H9 (cell line): ENCODE data around the gene MBD3L2B. TPM values are rescaled to one million over a fixed set of nuclear protein-coding genes. Genes with fewer than 3 reads are reported as not detected.
"Not testable (repeated sequence)": the region's sequence is repeated elsewhere in the genome, so short reads cannot be mapped to it uniquely, and the experiment has no call there.

Source experiments
- DNase-seq: peaks from one replicate; pipeline ENCODE4 v3.0.0-alpha.2; 2017
- H2AFZ ChIP-seq: one replicate; pipeline ENCODE4 v1.6.1; 2013; ENCODE audit warnings: mild to moderate bottlenecking, low read length, control low read depth, moderate library complexity
- H2AK5ac ChIP-seq: 2 replicates; pipeline ENCODE4 v1.6.1; 2013; ENCODE audit warnings: low read length, control low read depth, mixed read lengths; ENCODE audit not compliant: insufficient read length
- H2BK120ac ChIP-seq: one replicate; pipeline ENCODE4 v1.6.1; 2013; ENCODE audit warnings: low read depth, mild to moderate bottlenecking, low read length, control low read depth, inconsistent platforms; ENCODE audit not compliant: poor library complexity, severe bottlenecking
- H2BK12ac ChIP-seq: 2 replicates; pipeline ENCODE4 v1.6.1; 2013; ENCODE audit warnings: low read length, control low read depth, mixed read lengths, low read depth; ENCODE audit not compliant: insufficient read length
- H2BK15ac ChIP-seq: 2 replicates; pipeline ENCODE4 v1.6.1; 2013; ENCODE audit warnings: low read depth, low read length, control low read depth
- H2BK20ac ChIP-seq: one replicate; pipeline ENCODE4 v1.6.1; 2013; ENCODE audit warnings: low read depth, mild to moderate bottlenecking, low read length, control low read depth, inconsistent platforms; ENCODE audit not compliant: poor library complexity, severe bottlenecking
- H2BK5ac ChIP-seq: 2 replicates; pipeline ENCODE4 v1.6.1; 2013; ENCODE audit warnings: low read length, control low read depth, mixed read lengths; ENCODE audit not compliant: insufficient read length
- H3K14ac ChIP-seq: 2 replicates; pipeline ENCODE4 v1.6.1; 2013; ENCODE audit warnings: low read length, control low read depth; ENCODE audit not compliant: insufficient read depth
- H3K18ac ChIP-seq: 2 replicates; pipeline ENCODE4 v1.6.1; 2013; ENCODE audit warnings: low read depth, mild to moderate bottlenecking, mixed read lengths, low read length, control low read depth; ENCODE audit not compliant: insufficient read length
- H3K23ac ChIP-seq: 2 replicates; pipeline ENCODE4 v1.6.1; 2013; ENCODE audit warnings: low read length, control low read depth, mixed read lengths, low read depth; ENCODE audit not compliant: insufficient read length
- H3K23me2 ChIP-seq: 2 replicates; pipeline ENCODE4 v1.6.1; 2013; ENCODE audit warnings: low read depth, mild to moderate bottlenecking, mixed read lengths, low read length, control low read depth; ENCODE audit not compliant: insufficient read length, poor library complexity, severe bottlenecking
- H3K27ac ChIP-seq: 2 replicates; pipeline ENCODE4 v1.5.1; 2013; ENCODE audit warnings: low read length, control low read depth, mixed read lengths, low read depth; ENCODE audit not compliant: insufficient read length
- H3K27me3 ChIP-seq: 2 replicates; pipeline ENCODE4 v1.6.1; 2013; ENCODE audit warnings: low read length, control low read depth, inconsistent platforms; ENCODE audit not compliant: insufficient read depth
- H3K4ac ChIP-seq: 2 replicates; pipeline ENCODE4 v1.6.1; 2013; ENCODE audit warnings: low read depth, mild to moderate bottlenecking, control low read depth, inconsistent platforms, low read length, moderate library complexity
- H3K4me1 ChIP-seq: 2 replicates; pipeline ENCODE4 v1.6.1; 2013; ENCODE audit warnings: low read length, control low read depth, inconsistent platforms; ENCODE audit not compliant: insufficient read depth
- H3K4me2 ChIP-seq: 2 replicates; pipeline ENCODE4 v1.6.1; 2013; ENCODE audit warnings: low read length, control low read depth, mixed read lengths; ENCODE audit not compliant: insufficient read length, insufficient read depth
- H3K56ac ChIP-seq: 2 replicates; pipeline ENCODE4 v1.6.1; 2013; ENCODE audit warnings: low read depth, mild to moderate bottlenecking, mixed read lengths, low read length, control low read depth; ENCODE audit not compliant: insufficient read length
- H3K79me1 ChIP-seq: 2 replicates; pipeline ENCODE4 v1.6.1; 2013; ENCODE audit warnings: low read depth, mild to moderate bottlenecking, moderate library complexity, low read length, control low read depth, inconsistent platforms; ENCODE audit not compliant: insufficient read depth, poor library complexity, severe bottlenecking
- H3K79me2 ChIP-seq: 2 replicates; pipeline ENCODE4 v1.6.1; 2013; ENCODE audit warnings: low read length, control low read depth, inconsistent platforms; ENCODE audit not compliant: insufficient read depth
- H3K9ac ChIP-seq: 2 replicates; pipeline ENCODE4 v1.6.1; 2013; ENCODE audit warnings: low read length, control low read depth, mixed read lengths; ENCODE audit not compliant: insufficient read length; ENCODE audit errors: extremely low read depth
- H3K9me3 ChIP-seq: one replicate; pipeline ENCODE4 v1.6.1; 2013; ENCODE audit warnings: low read depth, low read length, inconsistent platforms; ENCODE audit not compliant: control insufficient read depth
- H3T11ph ChIP-seq: one replicate; pipeline ENCODE4 v1.6.1; 2013; ENCODE audit warnings: mild to moderate bottlenecking, low read length, control low read depth, inconsistent platforms
- H4K20me1 ChIP-seq: one replicate; pipeline ENCODE4 v1.6.1; 2013; ENCODE audit not compliant: control insufficient read depth, insufficient read length, insufficient read depth
- H4K5ac ChIP-seq: 2 replicates; pipeline ENCODE4 v1.6.1; 2013; ENCODE audit warnings: low read depth, mild to moderate bottlenecking, mixed read lengths, low read length, control low read depth; ENCODE audit not compliant: insufficient read length
- H4K8ac ChIP-seq: replicated peaks from 2 replicates; pipeline ENCODE4 v1.6.1; 2013; ENCODE audit warnings: low read length, control low read depth, mixed read lengths, low read depth; ENCODE audit not compliant: insufficient read length
- H4K91ac ChIP-seq: 2 replicates; pipeline ENCODE4 v1.6.1; 2013; ENCODE audit warnings: low read depth, mild to moderate bottlenecking, moderate library complexity, mixed read lengths, low read length, control low read depth; ENCODE audit not compliant: insufficient read length
- H3K27ac Mint-ChIP-seq, 3 experiments: 2 replicates in 2 of 3; 3 replicates in 1 of 3; pipeline ENCODE4 v1.8.0; 2020 to 2021; ENCODE audit warnings: mixed read lengths in 3 of 3, mild to moderate bottlenecking in 1 of 3, moderate library complexity in 1 of 3
- H3K27me3 Mint-ChIP-seq: 2 replicates; pipeline ENCODE4 v1.8.0; 2021; ENCODE audit warnings: low read depth, mild to moderate bottlenecking, moderate library complexity, mixed read lengths
- H3K36me3 Mint-ChIP-seq, 3 experiments: 2 replicates in 2 of 3; 3 replicates in 1 of 3; pipeline ENCODE4 v1.8.0; 2020 to 2021; ENCODE audit warnings: low read depth in 3 of 3, mixed read lengths in 3 of 3; ENCODE audit not compliant: insufficient read depth in 1 of 3
- H3K4me1 Mint-ChIP-seq, 2 experiments: 2 replicates each; pipeline ENCODE4 v1.8.0; 2020; ENCODE audit warnings: mixed read lengths in 2 of 2
- H3K4me3 Mint-ChIP-seq, 2 experiments: 2 replicates in 1 of 2; 3 replicates in 1 of 2; pipeline ENCODE4 v1.8.0; 2020 to 2021; ENCODE audit warnings: mild to moderate bottlenecking in 2 of 2, mixed read lengths in 2 of 2, moderate library complexity in 1 of 2
- H3K9me3 Mint-ChIP-seq, 2 experiments: 2 replicates in 1 of 2; 3 replicates in 1 of 2; pipeline ENCODE4 v1.8.0; 2020; ENCODE audit warnings: mild to moderate bottlenecking in 2 of 2, mixed read lengths in 2 of 2, moderate library complexity in 1 of 2
- WGBS: extraction: QIAGEN DNeasy Blood & Tissue Kit; methylation state at CpG from one replicate; pipeline ENCODE4 v1.1.7; 2013; ENCODE audit warnings: missing lambda C conversion rate, low lambda C conversion rate, mixed read lengths; ENCODE audit not compliant: insufficient read length; ENCODE audit errors: extremely low coverage; 5-methylcytosine and 5-hydroxymethylcytosine counted together
- total RNA-seq: library from RNA; stranded (reverse); gene quantifications from 2 replicates; pipeline ENCODE4 v1.2.1, GENCODE V29; 2021

Gene MBD3L2B
- total RNA-seq, 1 experiment from 2014 or later: not detected

- no CpG with 5 or more reads among the region's 7 CpGs for WGBS
- not testable (repeated sequence) for H4K20me1 ChIP-seq, H2BK20ac ChIP-seq, H3K18ac ChIP-seq, H3K27me3 Mint-ChIP-seq, H3K27ac ChIP-seq, H3T11ph ChIP-seq, H3K9me3 ChIP-seq, H3K36me3 Mint-ChIP-seq, H3K79me1 ChIP-seq, H3K4me1 Mint-ChIP-seq, H2AK5ac ChIP-seq, DNase-seq, H4K8ac ChIP-seq, H2BK5ac ChIP-seq, H3K4ac ChIP-seq, H3K27ac Mint-ChIP-seq, H4K5ac ChIP-seq, H4K91ac ChIP-seq, H3K27me3 ChIP-seq, H2BK120ac ChIP-seq, H3K4me2 ChIP-seq, H3K79me2 ChIP-seq, H3K23ac ChIP-seq, H3K4me1 ChIP-seq, H2BK12ac ChIP-seq, H3K4me3 Mint-ChIP-seq, H3K14ac ChIP-seq, H3K9ac ChIP-seq, H2AFZ ChIP-seq, H3K56ac ChIP-seq, H3K23me2 ChIP-seq, H3K9me3 Mint-ChIP-seq, H2BK15ac ChIP-seq
Observed at GRCh38 chr19:7049021-7049420, 27.8 kb upstream of the MBD3L2B start, which contains the start of gene MBD3L2. Gene MBD3L2, plus strand, starts transcription at chr19:7049321. Its CDS starts 53 bp downstream, at chr19:7049374.

DNA sequence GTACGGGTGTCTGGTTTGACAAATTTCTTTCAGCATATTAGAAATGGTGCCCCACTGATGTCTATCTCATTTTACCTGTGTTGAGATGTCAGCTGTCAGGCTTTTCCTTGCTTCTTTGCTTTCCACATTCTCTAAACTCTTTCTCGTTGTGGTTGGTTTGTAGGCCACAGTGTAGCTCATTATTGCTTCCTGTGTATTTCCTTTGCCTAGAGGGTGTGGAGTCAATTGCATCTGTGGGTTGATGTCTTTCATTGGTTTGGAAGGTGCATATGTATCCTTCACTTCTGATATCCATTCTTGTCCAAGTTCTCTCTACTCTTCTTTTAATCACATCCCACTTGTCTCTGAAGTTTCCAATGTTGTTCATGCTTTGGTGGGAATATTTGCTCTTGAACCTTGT, 20.3 kb upstream of the MBD3L2B start:
- no CpG with 5 or more reads among the region's 2 CpGs for WGBS
- H4K20me1 ChIP-seq, H3K4me1 Mint-ChIP-seq, H3K56ac ChIP-seq, H3K4me3 Mint-ChIP-seq, H3K4ac ChIP-seq, H3K27me3 ChIP-seq, H2BK20ac ChIP-seq, H3K79me1 ChIP-seq, H2BK120ac ChIP-seq, H3K9ac ChIP-seq, H3K23me2 ChIP-seq, H4K8ac ChIP-seq, H3K9me3 Mint-ChIP-seq, H2AK5ac ChIP-seq, H3K27ac Mint-ChIP-seq, H3K36me3 Mint-ChIP-seq, H3T11ph ChIP-seq, H3K9me3 ChIP-seq, H3K27me3 Mint-ChIP-seq, H4K5ac ChIP-seq, H4K91ac ChIP-seq, H3K27ac ChIP-seq, H3K4me1 ChIP-seq, H3K18ac ChIP-seq, H3K23ac ChIP-seq, H2BK12ac ChIP-seq, H3K4me2 ChIP-seq, H3K14ac ChIP-seq, H2BK5ac ChIP-seq, H3K79me2 ChIP-seq, H2AFZ ChIP-seq, H2BK15ac ChIP-seq, DNase-seq: not testable (repeated sequence)
